ENCODE measurements around the gene SDS.
"Not testable (repeated sequence)": the region's sequence is repeated elsewhere in the genome, so short reads cannot be mapped to it uniquely, and the experiment has no call there.

SDS gene

GRCh38 chr12:113374823-113375428 is 28.8 kb downstream of the SDS start:
- no peak for DNase-seq (ENCODE audit: low read depth)

GRCh38 chr12:113373969-113374368 is 29.7 kb downstream of the SDS start:
- DNase-seq (ENCODE audit: low read depth): no peak

GRCh38 chr12:113373440-113373839 is 30.2 kb downstream of the SDS start:
- no peak for DNase-seq (ENCODE audit: low read depth)

DNA sequence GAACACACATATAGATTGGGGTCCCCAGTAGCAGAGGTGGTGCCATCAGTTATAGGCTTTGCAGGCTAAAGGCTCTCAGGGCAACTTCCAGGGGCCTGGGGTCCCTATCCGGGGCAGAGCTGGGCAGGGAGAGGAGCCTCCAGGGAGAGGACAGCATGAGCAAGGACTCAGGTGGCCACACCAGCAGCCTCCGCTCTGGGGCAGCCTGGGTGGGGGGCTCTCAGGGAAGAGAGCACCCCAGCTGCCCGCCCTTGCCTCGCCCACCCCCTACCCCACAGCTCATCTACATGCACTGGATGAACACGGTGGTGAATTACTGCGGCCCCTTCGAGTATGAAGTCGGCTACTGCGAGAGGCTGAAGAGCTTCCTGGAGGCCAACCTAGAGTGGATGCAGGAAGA is 31.3 kb downstream of the SDS start:
- DNase-seq (ENCODE audit: low read depth): no peak

DNA sequence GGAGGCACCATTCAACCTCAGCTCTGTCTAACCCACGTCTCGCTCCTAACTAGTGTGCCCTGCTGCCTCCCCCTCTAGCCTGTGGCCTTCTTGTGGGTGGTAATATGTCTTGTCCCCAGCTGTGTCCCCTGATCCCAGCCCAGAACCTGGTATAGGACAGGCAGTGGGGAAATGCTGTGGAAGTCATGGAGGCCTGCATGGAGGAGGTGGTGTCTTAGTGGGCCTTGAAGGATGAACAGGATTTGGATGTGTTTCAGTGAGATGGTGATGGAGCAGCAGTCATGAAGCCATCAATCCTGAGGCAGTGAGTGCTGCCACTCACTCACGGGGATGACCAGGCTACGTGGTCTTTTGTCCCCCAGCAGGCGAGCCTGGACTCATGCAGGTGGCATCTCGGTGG is 31.9 kb downstream of the SDS start:
- DNase-seq (ENCODE audit: low read depth): no peak

DNA sequence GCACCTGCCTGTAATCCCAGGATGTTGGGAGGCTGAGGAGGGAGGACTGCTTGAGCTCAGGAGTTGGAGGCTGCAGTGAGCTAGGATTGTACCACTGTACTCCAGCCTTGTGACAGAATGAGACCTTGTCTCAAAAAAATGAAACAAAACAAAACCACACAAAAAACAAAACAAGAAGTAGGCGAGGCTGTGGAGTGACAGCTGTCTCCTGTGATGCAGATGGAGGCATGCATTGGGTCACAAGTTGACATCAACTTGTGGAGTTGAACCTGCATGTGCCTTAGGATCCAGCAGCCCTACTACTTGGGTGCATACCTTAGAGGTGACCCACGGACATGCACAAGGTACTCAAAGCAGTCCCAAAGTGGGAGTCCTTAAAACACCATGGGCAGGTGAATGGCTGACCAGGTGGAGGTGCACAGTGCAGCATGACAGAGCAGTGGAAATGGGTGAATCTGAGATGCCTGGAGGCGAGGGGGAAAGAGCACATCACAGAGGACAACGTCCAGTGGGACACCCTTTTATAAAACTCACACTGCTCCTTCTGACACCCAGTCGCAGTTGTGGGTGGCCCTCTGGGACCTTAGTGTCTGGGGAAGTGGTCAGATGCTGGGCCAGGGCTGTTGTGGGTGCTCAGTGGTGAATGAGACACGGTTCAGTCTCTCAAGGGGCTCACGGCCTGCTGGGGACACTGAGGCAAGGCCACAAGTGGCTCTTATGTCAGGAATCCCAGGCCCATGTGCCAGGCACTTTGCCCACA is 32.6 kb downstream of the SDS start:
- no peak for DNase-seq (ENCODE audit: low read depth)

GRCh38 chr12:113369391-113369985 is 34.2 kb downstream of the SDS start:
- no peak for DNase-seq (ENCODE audit: low read depth)

GRCh38 chr12:113368331-113368730 is 35.4 kb downstream of the SDS start:
- DNase-seq (ENCODE audit: low read depth): no peak

GRCh38 chr12:113366827-113367226 is 36.9 kb downstream of the SDS start:
- DNase-seq (ENCODE audit: low read depth): no peak

GRCh38 chr12:113365639-113366395 is 37.9 kb downstream of the SDS start:
- DNase-seq (ENCODE audit: low read depth): no peak

GRCh38 chr12:113364698-113365097 is 39.0 kb downstream of the SDS start:
- no peak for DNase-seq (ENCODE audit: low read depth)

- DNase-seq (ENCODE audit: low read depth): no peak
Observed at GRCh38 chr12:113361574-113362370, 41.9 kb downstream of the SDS start.

DNA sequence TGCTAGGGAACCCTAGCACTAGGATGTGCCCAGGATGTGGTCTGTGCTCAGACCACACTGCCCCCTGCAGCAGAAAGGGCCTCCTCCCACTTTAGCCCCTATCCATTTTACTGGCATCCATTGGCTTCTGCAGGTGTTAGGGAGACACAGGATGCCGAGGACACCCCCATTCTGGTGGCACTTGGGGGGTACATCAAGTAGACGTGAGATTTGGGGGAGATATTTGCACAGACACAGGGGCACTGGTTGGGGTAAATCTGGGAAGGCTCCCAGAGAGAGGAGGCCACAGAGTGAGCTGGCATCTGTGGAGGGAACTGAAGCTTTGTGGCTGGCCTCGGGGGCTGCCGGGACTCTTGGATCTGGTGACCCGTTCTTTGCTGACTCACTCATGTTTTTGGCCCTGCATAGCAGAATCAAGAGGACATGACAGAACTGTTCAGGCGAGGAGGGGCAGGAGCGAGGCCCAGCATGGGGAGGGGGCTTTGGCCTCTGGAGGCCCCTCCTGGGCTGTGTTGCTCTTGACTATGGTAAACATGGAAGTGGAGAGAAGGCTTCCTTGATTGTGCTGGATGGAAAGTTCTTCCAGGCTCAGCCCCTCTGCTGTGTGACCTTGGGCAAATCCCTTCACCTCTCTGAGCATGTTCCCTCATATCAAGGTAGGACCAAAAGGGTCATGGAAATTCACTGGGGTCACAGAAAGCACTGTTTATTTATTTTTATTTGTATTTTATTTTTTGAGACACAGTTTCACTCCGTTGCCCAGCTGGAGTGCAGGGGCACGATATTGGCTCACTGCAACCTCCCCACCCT is 43.5 kb downstream of the SDS start:
- DNase-seq (ENCODE audit: low read depth): peak; percentile 45

GRCh38 chr12:113359133-113359938 is 44.4 kb downstream of the SDS start:
- DNase-seq (ENCODE audit: low read depth): peak; percentile 30

- DNase-seq (ENCODE audit: low read depth): peak; percentile 93
Observed at GRCh38 chr12:113358381-113359132, 45.1 kb downstream of the SDS start, which contains the start of gene PLBD2. PLBD2 (plus strand) TSS chr12:113358587; CDS start chr12:113358601, 14 bp downstream.

- not testable (repeated sequence) for DNase-seq (ENCODE audit: low read depth)
Observed at GRCh38 chr12:113354192-113354591, 49.5 kb downstream of the SDS start.

DNA sequence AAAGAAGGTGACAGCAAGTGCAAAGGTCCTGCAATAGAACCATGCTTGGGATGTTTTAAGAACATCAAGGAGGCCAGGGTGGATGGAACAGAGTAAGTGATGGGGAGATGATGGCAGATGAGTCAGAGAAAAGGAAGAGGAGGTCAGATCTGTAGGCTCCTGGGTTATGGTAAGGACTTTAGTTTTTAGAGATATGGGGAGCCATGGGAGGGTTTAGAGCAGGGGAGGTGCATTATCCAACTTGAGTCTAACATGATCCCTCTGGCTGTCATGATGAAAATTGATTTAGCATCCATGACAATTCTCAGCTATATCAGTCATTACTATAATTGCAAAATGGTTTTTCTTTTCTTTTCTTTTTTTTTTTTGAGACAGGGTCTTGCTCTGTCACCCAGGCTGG is 52.6 kb downstream of the SDS start:
- no peak for DNase-seq (ENCODE audit: low read depth)

- DNase-seq (ENCODE audit: low read depth): no peak
Observed at GRCh38 chr12:113348849-113349536, 54.7 kb downstream of the SDS start.

DNA sequence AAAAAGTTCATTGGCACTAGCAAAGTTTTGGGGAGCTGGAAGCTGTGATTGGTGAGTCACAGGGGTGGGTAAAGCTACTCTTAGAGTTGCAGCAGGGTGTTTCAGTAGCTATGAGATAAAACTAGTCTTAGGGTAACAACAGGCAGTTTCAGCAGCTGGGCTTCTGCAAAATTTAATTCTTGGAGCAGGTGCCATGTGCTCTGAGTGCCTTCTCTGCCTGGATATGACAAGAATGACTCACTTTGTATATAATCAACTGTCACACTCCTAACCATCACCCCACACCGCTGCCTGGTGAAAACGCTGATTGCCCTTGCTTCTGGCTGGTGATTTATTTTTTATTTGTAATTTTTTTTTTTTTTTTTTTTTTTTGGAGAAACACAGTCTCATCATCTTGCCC is 55.8 kb downstream of the SDS start:
- DNase-seq (ENCODE audit: low read depth): no peak

All from ELR (cell line).